NCI-H2107 (cell line): Measurements from ENCODE around the gene ABT1.
"Not testable (repeated sequence)": the region's sequence is repeated elsewhere in the genome, so short reads cannot be mapped to it uniquely, and the experiment has no call there.

ENCODE experiments used
- DNase-seq: peaks from one replicate; lab custom pipeline; 2025; lab: John Stamatoyannopoulos, UW

Gene ABT1

GRCh38 chr6:26596579-26597388 lies at the start of gene ABT1:
Gene ABT1 (plus strand): TSS chr6:26596953. CDS start chr6:26596983, 30 bp downstream.
- peak; percentile 75 for DNase-seq

- not testable (repeated sequence) for DNase-seq
Observed at GRCh38 chr6:26547363-26547762, 49.4 kb upstream of the ABT1 start.

- DNase-seq = no peak
Observed at GRCh38 chr6:26550250-26550993, 46.3 kb upstream of the ABT1 start.

- DNase-seq = no peak
Observed at GRCh38 chr6:26552205-26552604, 44.5 kb upstream of the ABT1 start.

- DNase-seq = no peak
Observed at GRCh38 chr6:26552640-26553188, 44.0 kb upstream of the ABT1 start.

- peak; percentile 4 for DNase-seq
Observed at GRCh38 chr6:26553264-26553634, 43.5 kb upstream of the ABT1 start.

- peak; percentile 6 for DNase-seq
Observed at GRCh38 chr6:26553635-26554446, 42.9 kb upstream of the ABT1 start.

- DNase-seq = no peak
Observed at GRCh38 chr6:26554447-26554696, 42.4 kb upstream of the ABT1 start.

- no peak for DNase-seq
Observed at GRCh38 chr6:26554697-26555504, 41.9 kb upstream of the ABT1 start.

GRCh38 chr6:26555505-26556262 lies 41.1 kb upstream of the ABT1 start:
- DNase-seq = no peak

GRCh38 chr6:26556263-26557070 lies 40.3 kb upstream of the ABT1 start:
- DNase-seq = no peak

- DNase-seq = no peak
Observed at GRCh38 chr6:26561533-26562466, 35.0 kb upstream of the ABT1 start.

- no peak for DNase-seq
Observed at GRCh38 chr6:26563488-26563887, 33.3 kb upstream of the ABT1 start.

GRCh38 chr6:26568601-26569432 lies 27.9 kb upstream of the ABT1 start:
- peak; percentile 67 for DNase-seq

GRCh38 chr6:26569433-26569764 lies 27.4 kb upstream of the ABT1 start:
- DNase-seq = no peak

GRCh38 chr6:26570027-26570809 lies 26.5 kb upstream of the ABT1 start:
- no peak for DNase-seq

GRCh38 chr6:26571592-26572296 lies 25.0 kb upstream of the ABT1 start:
- DNase-seq = peak; percentile 25
